ENCODE results near the gene ENTHD1. TPM values are rescaled to one million over a fixed set of nuclear protein-coding genes. Genes with fewer than 3 reads are reported as not detected.

The ENTHD1 gene
- total RNA-seq, 3 donors from 2014 or later (not counting 1 experiment from before 2014, with no cell fraction given) = not detected

GRCh38 chr22:39718206-39718605 lies 175.4 kb downstream of the ENTHD1 start:
- H3K4me3 Mint-ChIP-seq = no peak overlapping the region
- intact Hi-C loops (cut with micrococcal nuclease) = no loop called here

GRCh38 chr22:39717099-39717498 lies 176.5 kb downstream of the ENTHD1 start:
- 89% methylated on average over 8 of the region's 8 CpGs for WGBS (ENCODE audit: insufficient coverage)
- Histone ChIP-seq H3K36me3 (ENCODE audit: control insufficient read depth, insufficient read depth, low read length) (no peaks in the 10 kb centered on the region), H3K9me3 (ENCODE audit: control insufficient read depth, insufficient read depth, low read length) (no peaks in the 10 kb centered on the region), H3K4me1 (ENCODE audit: control insufficient read depth, insufficient read depth, low read length) (peaks cover 11% of the 10 kb centered on the region), H3K4me3 (ENCODE audit: low read length) (no peak overlapping the region), H3K27ac (ENCODE audit: low read length) (no peak overlapping the region), H3K27me3 (ENCODE audit: control insufficient read depth, insufficient read depth, low read length) (no peaks in the 10 kb centered on the region)
- intact Hi-C loops (cut with micrococcal nuclease) = no loop called here
- H3K9me3 Mint-ChIP-seq = no peaks in the 10 kb centered on the region
- DNase-seq = no peak
- peaks cover 0 to 5% of the 10 kb centered on the region in 2 donors for H3K27me3 Mint-ChIP-seq (ENCODE audit: low read depth in 2 of 2)
- ATAC-seq = no peak
- H3K4me3 Mint-ChIP-seq = no peak overlapping the region
- H3K4me1 Mint-ChIP-seq = peaks cover 12 to 15% of the 10 kb centered on the region in 2 donors
- TF ChIP-seq, protein P1, sequence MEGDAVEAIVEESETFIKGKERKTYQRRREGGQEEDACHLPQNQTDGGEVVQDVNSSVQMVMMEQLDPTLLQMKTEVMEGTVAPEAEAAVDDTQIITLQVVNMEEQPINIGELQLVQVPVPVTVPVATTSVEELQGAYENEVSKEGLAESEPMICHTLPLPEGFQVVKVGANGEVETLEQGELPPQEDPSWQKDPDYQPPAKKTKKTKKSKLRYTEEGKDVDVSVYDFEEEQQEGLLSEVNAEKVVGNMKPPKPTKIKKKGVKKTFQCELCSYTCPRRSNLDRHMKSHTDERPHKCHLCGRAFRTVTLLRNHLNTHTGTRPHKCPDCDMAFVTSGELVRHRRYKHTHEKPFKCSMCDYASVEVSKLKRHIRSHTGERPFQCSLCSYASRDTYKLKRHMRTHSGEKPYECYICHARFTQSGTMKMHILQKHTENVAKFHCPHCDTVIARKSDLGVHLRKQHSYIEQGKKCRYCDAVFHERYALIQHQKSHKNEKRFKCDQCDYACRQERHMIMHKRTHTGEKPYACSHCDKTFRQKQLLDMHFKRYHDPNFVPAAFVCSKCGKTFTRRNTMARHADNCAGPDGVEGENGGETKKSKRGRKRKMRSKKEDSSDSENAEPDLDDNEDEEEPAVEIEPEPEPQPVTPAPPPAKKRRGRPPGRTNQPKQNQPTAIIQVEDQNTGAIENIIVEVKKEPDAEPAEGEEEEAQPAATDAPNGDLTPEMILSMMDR (IDR thresholded peaks at IDR 0.05) = no peak
- no peak overlapping the region for H3K27ac Mint-ChIP-seq
- H3K36me3 Mint-ChIP-seq = no peaks in the 10 kb centered on the region

More at GRCh38 chr22:39718206-39718605, 175.4 kb downstream of the ENTHD1 start:
- TF ChIP-seq, protein P1 (IDR thresholded peaks at IDR 0.05) = no peak
- Mint-ChIP-seq H3K27me3 (ENCODE audit: low read depth in 2 of 2) (peaks cover 0 to 9% of the 10 kb centered on the region in 2 donors), H3K36me3 (no peaks in the 10 kb centered on the region), H3K9me3 (no peaks in the 10 kb centered on the region), H3K27ac (no peak overlapping the region), H3K4me1 (peaks cover 12 to 15% of the 10 kb centered on the region in 2 donors)
- 85% methylated on average over 7 of the region's 7 CpGs for WGBS (ENCODE audit: insufficient coverage)
- Histone ChIP-seq H3K27me3 (ENCODE audit: control insufficient read depth, insufficient read depth, low read length) (no peaks in the 10 kb centered on the region), H3K4me1 (ENCODE audit: control insufficient read depth, insufficient read depth, low read length) (peaks cover 11% of the 10 kb centered on the region), H3K27ac (ENCODE audit: low read length) (no peak overlapping the region), H3K4me3 (ENCODE audit: low read length) (no peak overlapping the region), H3K36me3 (ENCODE audit: control insufficient read depth, insufficient read depth, low read length) (no peaks in the 10 kb centered on the region), H3K9me3 (ENCODE audit: control insufficient read depth, insufficient read depth, low read length) (no peaks in the 10 kb centered on the region)
- DNase-seq = no peak
- ATAC-seq = no peak

GRCh38 chr22:39716534-39716933 lies 177.0 kb downstream of the ENTHD1 start:
- Mint-ChIP-seq H3K4me1 (peaks cover 12 to 15% of the 10 kb centered on the region in 2 donors), H3K36me3 (no peaks in the 10 kb centered on the region), H3K4me3 (no peak overlapping the region), H3K27me3 (ENCODE audit: low read depth in 2 of 2) (peaks cover 0 to 9% of the 10 kb centered on the region in 2 donors), H3K9me3 (no peaks in the 10 kb centered on the region), H3K27ac (no peak overlapping the region)
- DNase-seq = no peak
- no peak for ATAC-seq
- H3K4me1 ChIP-seq (ENCODE audit: control insufficient read depth, insufficient read depth, low read length) = peaks cover 11% of the 10 kb centered on the region
- H3K4me3 ChIP-seq (ENCODE audit: low read length) = no peak overlapping the region
- H3K27ac ChIP-seq (ENCODE audit: low read length) = no peak overlapping the region
- intact Hi-C loops (cut with micrococcal nuclease) = no loop called here
- WGBS (ENCODE audit: insufficient coverage) = 94% methylated on average over 10 of the region's 10 CpGs
- no peaks in the 10 kb centered on the region for H3K9me3 ChIP-seq (ENCODE audit: control insufficient read depth, insufficient read depth, low read length)
- H3K27me3 ChIP-seq (ENCODE audit: control insufficient read depth, insufficient read depth, low read length) = no peaks in the 10 kb centered on the region
- no peaks in the 10 kb centered on the region for H3K36me3 ChIP-seq (ENCODE audit: control insufficient read depth, insufficient read depth, low read length)
- TF ChIP-seq, protein P1 (IDR thresholded peaks at IDR 0.05) = no peak

Data from natural killer cell (primary cell).